ENCODE measurements around the gene ATAD1. TPM values are rescaled to one million over a fixed set of nuclear protein-coding genes. Genes with fewer than 3 reads are reported as not detected.
"Not testable (repeated sequence)": the region's sequence is repeated elsewhere in the genome, so short reads cannot be mapped to it uniquely, and the experiment has no call there.

The ATAD1 gene
- total RNA-seq, 2 donors from 2014 or later = 48.3 to 65.2 TPM

- peaks cover 11 to 27% of the 10 kb centered on the region in 2 donors for H3K4me1 Mint-ChIP-seq (ENCODE audit: low read depth in 2 of 2)
- peaks cover 13% of the 10 kb centered on the region for H3K36me3 Mint-ChIP-seq
- H3K27ac Mint-ChIP-seq = peak overlapping the region in 1 of 2 donors; percentile 0
- no peak overlapping the region for H3K4me3 Mint-ChIP-seq
- no peak for DNase-seq (ENCODE audit: low spot score)
- ATAC-seq = peak in 1 of 2 donors; percentile 29
- H3K27me3 Mint-ChIP-seq = no peaks in the 10 kb centered on the region
- no peaks in the 10 kb centered on the region for H3K9me3 Mint-ChIP-seq
Measured at GRCh38 chr10:87750001-87750671, 67.9 kb downstream of the ATAD1 start.

- H3K27me3 Mint-ChIP-seq; H3K4me3 Mint-ChIP-seq; H3K9me3 Mint-ChIP-seq; H3K27ac Mint-ChIP-seq; H3K36me3 Mint-ChIP-seq; ATAC-seq; DNase-seq (ENCODE audit: low spot score): not testable (repeated sequence)
- peaks cover 5 to 19% of the 10 kb centered on the region in 2 donors for H3K4me1 Mint-ChIP-seq (ENCODE audit: low read depth in 2 of 2)
Measured at GRCh38 chr10:87748244-87748643, 69.8 kb downstream of the ATAD1 start.

- Mint-ChIP-seq H3K4me1 (ENCODE audit: low read depth in 2 of 2) (peaks cover 5 to 14% of the 10 kb centered on the region in 2 donors), H3K9me3 (no peaks in the 10 kb centered on the region), H3K27ac (no peak overlapping the region), H3K36me3 (no peaks in the 10 kb centered on the region), H3K27me3 (no peaks in the 10 kb centered on the region), H3K4me3 (no peak overlapping the region)
- DNase-seq (ENCODE audit: low spot score) (no peak), ATAC-seq (no peak)
Measured at GRCh38 chr10:87746911-87747310, 71.1 kb downstream of the ATAD1 start.

- no peak overlapping the region for H3K27ac Mint-ChIP-seq
- peaks cover 4 to 5% of the 10 kb centered on the region in 2 donors for H3K4me1 Mint-ChIP-seq (ENCODE audit: low read depth in 2 of 2)
- no peaks in the 10 kb centered on the region for H3K36me3 Mint-ChIP-seq
- no peaks in the 10 kb centered on the region for H3K9me3 Mint-ChIP-seq
- peaks cover 2 to 7% of the 10 kb centered on the region in 2 donors for H3K27me3 Mint-ChIP-seq
- DNase-seq (ENCODE audit: low spot score) (no peak), ATAC-seq (no peak)
- H3K4me3 Mint-ChIP-seq = no peak overlapping the region
Measured at GRCh38 chr10:87744606-87745005, 73.4 kb downstream of the ATAD1 start.

GRCh38 chr10:87742992-87743610 lies 74.9 kb downstream of the ATAD1 start:
- not testable (repeated sequence) for DNase-seq (ENCODE audit: low spot score); H3K9me3 Mint-ChIP-seq; H3K36me3 Mint-ChIP-seq; H3K4me1 Mint-ChIP-seq (ENCODE audit: low read depth in 2 of 2); H3K27ac Mint-ChIP-seq; H3K4me3 Mint-ChIP-seq; ATAC-seq
- H3K27me3 Mint-ChIP-seq = peaks cover 2 to 11% of the 10 kb centered on the region in 2 donors

- no peak overlapping the region for H3K4me3 Mint-ChIP-seq
- H3K4me1 Mint-ChIP-seq (ENCODE audit: low read depth in 2 of 2) = peaks cover 4 to 5% of the 10 kb centered on the region in 2 donors
- H3K9me3 Mint-ChIP-seq = no peaks in the 10 kb centered on the region
- peaks cover 9 to 11% of the 10 kb centered on the region in 2 donors for H3K27me3 Mint-ChIP-seq
- ATAC-seq (peak; percentile 53 to 79), DNase-seq (ENCODE audit: low spot score) (no peak)
- no peak overlapping the region for H3K27ac Mint-ChIP-seq
- H3K36me3 Mint-ChIP-seq = no peaks in the 10 kb centered on the region
Measured at GRCh38 chr10:87740254-87740655, 77.8 kb downstream of the ATAD1 start.

GRCh38 chr10:87739703-87740102 lies 78.3 kb downstream of the ATAD1 start:
- Mint-ChIP-seq H3K27me3 (peaks cover 13 to 16% of the 10 kb centered on the region in 2 donors), H3K36me3 (no peaks in the 10 kb centered on the region), H3K4me3 (no peak overlapping the region), H3K4me1 (ENCODE audit: low read depth in 2 of 2) (peaks cover 5 to 9% of the 10 kb centered on the region in 2 donors), H3K27ac (no peak overlapping the region), H3K9me3 (no peaks in the 10 kb centered on the region)
- ATAC-seq (no peak), DNase-seq (ENCODE audit: low spot score) (no peak)

- H3K9me3 Mint-ChIP-seq; DNase-seq (ENCODE audit: low spot score); H3K4me3 Mint-ChIP-seq; H3K27ac Mint-ChIP-seq; H3K36me3 Mint-ChIP-seq; H3K4me1 Mint-ChIP-seq (ENCODE audit: low read depth in 2 of 2); ATAC-seq: not testable (repeated sequence)
- H3K27me3 Mint-ChIP-seq = peaks cover 21 to 29% of the 10 kb centered on the region in 2 donors
Measured at GRCh38 chr10:87738253-87738652, 79.8 kb downstream of the ATAD1 start.

- no peaks in the 10 kb centered on the region for H3K9me3 Mint-ChIP-seq
- no peak overlapping the region for H3K4me3 Mint-ChIP-seq
- peak; percentile 59 to 72 for ATAC-seq
- H3K36me3 Mint-ChIP-seq = no peaks in the 10 kb centered on the region
- H3K27ac Mint-ChIP-seq = no peak overlapping the region
- DNase-seq (ENCODE audit: low spot score) = no peak
- H3K4me1 Mint-ChIP-seq (ENCODE audit: low read depth in 2 of 2) = peaks cover 5 to 9% of the 10 kb centered on the region in 2 donors
- H3K27me3 Mint-ChIP-seq = peaks cover 23 to 28% of the 10 kb centered on the region in 2 donors
Measured at GRCh38 chr10:87734987-87735827, 82.8 kb downstream of the ATAD1 start.

- no peak overlapping the region for H3K27ac Mint-ChIP-seq
- H3K4me1 Mint-ChIP-seq (ENCODE audit: low read depth in 2 of 2) = peaks cover 0 to 4% of the 10 kb centered on the region in 2 donors
- ATAC-seq (no peak), DNase-seq (ENCODE audit: low spot score) (no peak)
- no peaks in the 10 kb centered on the region for H3K9me3 Mint-ChIP-seq
- H3K4me3 Mint-ChIP-seq = no peak overlapping the region
- peaks cover 18 to 21% of the 10 kb centered on the region in 2 donors for H3K27me3 Mint-ChIP-seq
- no peaks in the 10 kb centered on the region for H3K36me3 Mint-ChIP-seq
Measured at GRCh38 chr10:87733081-87733480, 84.9 kb downstream of the ATAD1 start.

- Mint-ChIP-seq H3K27me3 (peaks cover 19 to 29% of the 10 kb centered on the region in 2 donors), H3K4me3 (no peak overlapping the region), H3K9me3 (no peaks in the 10 kb centered on the region), H3K4me1 (ENCODE audit: low read depth in 2 of 2) (peaks cover 0 to 2% of the 10 kb centered on the region in 2 donors), H3K27ac (no peak overlapping the region), H3K36me3 (no peaks in the 10 kb centered on the region)
- DNase-seq (ENCODE audit: low spot score) (no peak), ATAC-seq (no peak)
Measured at GRCh38 chr10:87729940-87730339, 88.1 kb downstream of the ATAD1 start.

GRCh38 chr10:87724789-87725188 lies 93.2 kb downstream of the ATAD1 start:
- no peak overlapping the region for H3K4me3 Mint-ChIP-seq

GRCh38 chr10:87723500-87723899 lies 94.5 kb downstream of the ATAD1 start:
- no peaks in the 10 kb centered on the region for H3K9me3 Mint-ChIP-seq
- H3K4me3 Mint-ChIP-seq = no peak overlapping the region
- no peak overlapping the region for H3K27ac Mint-ChIP-seq
- no peaks in the 10 kb centered on the region for H3K4me1 Mint-ChIP-seq (ENCODE audit: low read depth in 2 of 2)
- H3K27me3 Mint-ChIP-seq = peaks cover 7 to 14% of the 10 kb centered on the region in 2 donors
- H3K36me3 Mint-ChIP-seq = no peaks in the 10 kb centered on the region
- ATAC-seq (no peak), DNase-seq (ENCODE audit: low spot score) (no peak)

More at GRCh38 chr10:87724789-87725188, 93.2 kb downstream of the ATAD1 start:
- DNase-seq (ENCODE audit: low spot score) (no peak), ATAC-seq (no peak)
- H3K36me3 Mint-ChIP-seq = no peaks in the 10 kb centered on the region
- H3K9me3 Mint-ChIP-seq = no peaks in the 10 kb centered on the region
- H3K4me1 Mint-ChIP-seq (ENCODE audit: low read depth in 2 of 2) = no peaks in the 10 kb centered on the region
- H3K27ac Mint-ChIP-seq = no peak overlapping the region
- H3K27me3 Mint-ChIP-seq = peaks cover 7 to 14% of the 10 kb centered on the region in 2 donors

- H3K36me3 Mint-ChIP-seq = no peaks in the 10 kb centered on the region
- ATAC-seq (no peak), DNase-seq (ENCODE audit: low spot score) (no peak)
- no peaks in the 10 kb centered on the region for H3K9me3 Mint-ChIP-seq
- no peaks in the 10 kb centered on the region for H3K4me1 Mint-ChIP-seq (ENCODE audit: low read depth in 2 of 2)
- H3K4me3 Mint-ChIP-seq = no peak overlapping the region
- H3K27ac Mint-ChIP-seq = no peak overlapping the region
- peaks cover 7 to 10% of the 10 kb centered on the region in 2 donors for H3K27me3 Mint-ChIP-seq
Measured at GRCh38 chr10:87722716-87723115, 95.3 kb downstream of the ATAD1 start.
